CD8-positive, alpha-beta memory T cell (primary cell): ENCODE data around the gene PLRG1. TPM values are rescaled to one million over a fixed set of nuclear protein-coding genes. Genes with fewer than 3 reads are reported as not detected.

ENCODE experiments used
- CTCF ChIA-PET: fragments of 350-600 bp; sonication (Branson Sonifier 250); formaldehyde crosslinking; loops from one replicate; lab custom pipeline; 2021; ENCODE audit warnings: antibody characterized with exemption; lab: Charles Lee
- POLR2A ChIA-PET: fragments of 350-600 bp; sonication (Branson Sonifier 250); formaldehyde crosslinking; loops from one replicate; lab custom pipeline; 2021; ENCODE audit warnings: antibody characterized with exemption; lab: Charles Lee
- DNase-seq, 5 donors: peaks; one replicate each; pipeline versions ENCODE4 v3.0.0 to v3.0.0-alpha.2; 2020 to 2022; ENCODE audit warnings: mixed read lengths in 1 of 5
- H3K27ac ChIP-seq: one replicate; pipeline ENCODE4 v1.7.0; 2013; ENCODE audit warnings: low read depth, mild to moderate bottlenecking, low read length, moderate library complexity
- H3K27me3 ChIP-seq: 2 replicates; pipeline ENCODE4 v1.7.0; 2013; ENCODE audit warnings: low read length, mild to moderate bottlenecking; ENCODE audit not compliant: insufficient read depth, poor library complexity, severe bottlenecking
- H3K36me3 ChIP-seq: 2 replicates; pipeline ENCODE4 v1.7.0; 2013; ENCODE audit warnings: mild to moderate bottlenecking, low read length, moderate library complexity; ENCODE audit not compliant: insufficient read depth
- H3K4me1 ChIP-seq: 2 replicates; pipeline ENCODE4 v1.7.0; 2013; ENCODE audit warnings: mild to moderate bottlenecking, low read length, moderate library complexity; ENCODE audit not compliant: insufficient read depth
- H3K4me3 ChIP-seq: 2 replicates; pipeline ENCODE4 v1.7.0; 2013; ENCODE audit warnings: mild to moderate bottlenecking, low read length
- H3K9me3 ChIP-seq: 2 replicates; pipeline ENCODE4 v1.7.0; 2013; ENCODE audit warnings: mild to moderate bottlenecking, low read length
- H3K27ac Mint-ChIP-seq, 8 donors: one replicate each; pipeline ENCODE4 v1.8.0; 2020 to 2021; ENCODE audit warnings: mixed read lengths in 8 of 8, mild to moderate bottlenecking in 6 of 8, inconsistent platforms in 3 of 8, moderate library complexity in 3 of 8
- H3K27me3 Mint-ChIP-seq, 2 donors: one replicate each; pipeline ENCODE4 v1.8.0; 2020 to 2021; ENCODE audit warnings: mixed read lengths in 2 of 2, mild to moderate bottlenecking in 1 of 2, moderate library complexity in 1 of 2
- H3K36me3 Mint-ChIP-seq, 3 donors: one replicate each; pipeline ENCODE4 v1.8.0; 2020 to 2021; ENCODE audit warnings: mixed read lengths in 3 of 3, inconsistent platforms in 1 of 3, mild to moderate bottlenecking in 1 of 3
- H3K4me1 Mint-ChIP-seq, 3 donors: one replicate each; pipeline ENCODE4 v1.8.0; 2020 to 2021; ENCODE audit warnings: mixed read lengths in 3 of 3, inconsistent platforms in 1 of 3, mild to moderate bottlenecking in 1 of 3
- H3K4me3 Mint-ChIP-seq, 7 donors: one replicate each; pipeline ENCODE4 v1.8.0; 2020 to 2021; ENCODE audit warnings: mixed read lengths in 7 of 7, mild to moderate bottlenecking in 6 of 7, moderate library complexity in 4 of 7, inconsistent platforms in 2 of 7
- H3K9me3 Mint-ChIP-seq, 5 donors: one replicate each; pipeline ENCODE4 v1.8.0; 2020 to 2022; ENCODE audit warnings: mixed read lengths in 5 of 5, mild to moderate bottlenecking in 3 of 5, moderate library complexity in 2 of 5, inconsistent platforms in 1 of 5
- polyA plus RNA-seq: library from polyadenylated mRNA; unstranded; fragments of 300-500 nt; fragmentation: Illumina TruSeq; gene quantifications from one replicate; pipeline ENCODE4 v1.2.3, GENCODE V29; 2021
- total RNA-seq, 2 experiments: library from RNA; stranded (reverse); gene quantifications; one replicate each; pipeline ENCODE4 v1.2.3, GENCODE V29; 2021

The PLRG1 gene
- total and polyA plus RNA-seq, 3 experiments from 2014 or later: 79.6 to 139 (median 136) TPM

GRCh38 chr4:154583230-154583629, 33.0 kb upstream of the PLRG1 start:
- Histone ChIP-seq H3K4me3 (no peak overlapping the region), H3K36me3 (no peaks in the 10 kb centered on the region), H3K27me3 (no peaks in the 10 kb centered on the region), H3K4me1 (no peaks in the 10 kb centered on the region), H3K9me3 (no peaks in the 10 kb centered on the region), H3K27ac (no peak overlapping the region)
- ChIA-PET POLR2A (no interaction called here), CTCF (no interaction called here)
- Mint-ChIP-seq H3K27me3 (peaks cover 13 to 19% of the 10 kb centered on the region in 2 donors), H3K27ac (no peak overlapping the region), H3K36me3 (no peaks in the 10 kb centered on the region), H3K4me1 (no peaks in the 10 kb centered on the region), H3K4me3 (no peak overlapping the region), H3K9me3 (no peaks in the 10 kb centered on the region)
- no peak for DNase-seq

- ChIA-PET CTCF (no interaction called here), POLR2A (no interaction called here)
- DNase-seq: no peak
- Histone ChIP-seq H3K36me3 (no peaks in the 10 kb centered on the region), H3K27ac (no peak overlapping the region), H3K4me3 (no peak overlapping the region), H3K4me1 (no peaks in the 10 kb centered on the region), H3K27me3 (no peaks in the 10 kb centered on the region), H3K9me3 (no peaks in the 10 kb centered on the region)
- no peak overlapping the region for H3K4me3 Mint-ChIP-seq
- peaks cover 13 to 20% of the 10 kb centered on the region in 2 donors for H3K27me3 Mint-ChIP-seq
- no peaks in the 10 kb centered on the region for H3K9me3 Mint-ChIP-seq
- H3K27ac Mint-ChIP-seq: no peak overlapping the region
- no peaks in the 10 kb centered on the region for H3K36me3 Mint-ChIP-seq
- no peaks in the 10 kb centered on the region for H3K4me1 Mint-ChIP-seq
Observed at GRCh38 chr4:154582723-154583122, 32.5 kb upstream of the PLRG1 start.

DNA sequence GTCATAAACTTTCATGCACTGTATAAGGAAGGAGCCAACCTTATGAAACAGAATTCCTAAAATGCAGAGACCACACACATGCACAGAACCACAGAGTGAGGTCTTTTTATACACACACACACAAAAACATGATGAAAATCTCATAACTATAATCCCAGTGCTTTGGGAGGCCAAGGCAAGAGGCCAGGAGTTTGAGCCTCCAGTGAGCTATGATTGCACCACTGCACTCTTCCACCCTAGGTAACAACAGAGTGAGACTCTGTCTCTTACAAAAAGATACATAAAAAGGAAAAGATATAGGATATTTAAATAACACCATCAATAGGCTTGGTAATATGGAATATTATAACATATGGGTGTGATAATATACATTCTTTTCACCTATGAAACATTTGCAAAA, 29.7 kb upstream of the PLRG1 start:
- peaks cover 10 to 30% of the 10 kb centered on the region in 2 donors for H3K27me3 Mint-ChIP-seq
- no peaks in the 10 kb centered on the region for H3K36me3 ChIP-seq
- no peaks in the 10 kb centered on the region for H3K27me3 ChIP-seq
- H3K27ac Mint-ChIP-seq: no peak overlapping the region
- no peaks in the 10 kb centered on the region for H3K4me1 Mint-ChIP-seq
- no peaks in the 10 kb centered on the region for H3K4me1 ChIP-seq
- H3K36me3 Mint-ChIP-seq: no peaks in the 10 kb centered on the region
- POLR2A ChIA-PET: no interaction called here
- DNase-seq: no peak
- H3K4me3 ChIP-seq: no peak overlapping the region
- CTCF ChIA-PET: interaction anchor here (1.3 kb wide), 1 partner anchor 26 kb away, joined by 3 read pairs; no protein-coding TSS in a partner anchor
- H3K27ac ChIP-seq: no peak overlapping the region
- no peaks in the 10 kb centered on the region for H3K9me3 Mint-ChIP-seq
- H3K9me3 ChIP-seq: no peaks in the 10 kb centered on the region
- no peak overlapping the region for H3K4me3 Mint-ChIP-seq

DNA sequence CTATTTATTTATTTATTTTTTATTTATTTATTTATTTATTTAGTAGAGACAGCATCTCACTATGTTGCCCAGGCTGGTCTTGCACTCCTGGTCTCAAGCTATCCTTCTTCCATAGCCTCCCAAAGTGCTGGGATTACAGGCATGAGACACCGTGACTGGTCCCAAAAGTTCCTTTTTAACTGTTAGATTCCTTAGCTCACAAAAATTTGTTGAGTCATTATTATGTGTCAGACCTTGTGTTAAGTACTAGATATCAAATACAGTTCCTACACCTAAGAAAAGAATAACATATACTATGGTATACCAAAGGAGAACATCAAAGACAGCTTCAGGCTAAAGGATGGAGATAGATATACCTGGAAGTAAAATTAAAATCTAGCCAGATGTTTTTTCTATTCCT, 28.7 kb upstream of the PLRG1 start:
- no peak overlapping the region for H3K27ac Mint-ChIP-seq
- no peaks in the 10 kb centered on the region for H3K27me3 ChIP-seq
- H3K36me3 Mint-ChIP-seq: no peaks in the 10 kb centered on the region
- no peaks in the 10 kb centered on the region for H3K4me1 Mint-ChIP-seq
- no peak overlapping the region for H3K27ac ChIP-seq
- peaks cover 10 to 32% of the 10 kb centered on the region in 2 donors for H3K27me3 Mint-ChIP-seq
- no peak for DNase-seq
- CTCF ChIA-PET: no interaction called here
- H3K4me3 ChIP-seq: no peak overlapping the region
- POLR2A ChIA-PET: no interaction called here
- H3K36me3 ChIP-seq: no peaks in the 10 kb centered on the region
- H3K4me1 ChIP-seq: no peaks in the 10 kb centered on the region
- no peaks in the 10 kb centered on the region for H3K9me3 ChIP-seq
- H3K9me3 Mint-ChIP-seq: no peaks in the 10 kb centered on the region
- H3K4me3 Mint-ChIP-seq: no peak overlapping the region

- H3K9me3 ChIP-seq: no peaks in the 10 kb centered on the region
- Mint-ChIP-seq H3K4me3 (no peak overlapping the region), H3K27me3 (peaks cover 10 to 32% of the 10 kb centered on the region in 2 donors), H3K4me1 (no peaks in the 10 kb centered on the region), H3K9me3 (no peaks in the 10 kb centered on the region), H3K36me3 (no peaks in the 10 kb centered on the region), H3K27ac (no peak overlapping the region)
- no peaks in the 10 kb centered on the region for H3K4me1 ChIP-seq
- no peaks in the 10 kb centered on the region for H3K27me3 ChIP-seq
- no peak overlapping the region for H3K27ac ChIP-seq
- H3K4me3 ChIP-seq: no peak overlapping the region
- H3K36me3 ChIP-seq: no peaks in the 10 kb centered on the region
- ChIA-PET POLR2A (no interaction called here), CTCF (no interaction called here)
- no peak for DNase-seq
Observed at GRCh38 chr4:154577324-154577723, 27.1 kb upstream of the PLRG1 start.

GRCh38 chr4:154574311-154574710, 24.1 kb upstream of the PLRG1 start:
- H3K36me3 Mint-ChIP-seq: no peaks in the 10 kb centered on the region
- Histone ChIP-seq H3K36me3 (no peaks in the 10 kb centered on the region), H3K9me3 (no peaks in the 10 kb centered on the region), H3K4me3 (no peak overlapping the region), H3K27ac (no peak overlapping the region), H3K27me3 (no peaks in the 10 kb centered on the region), H3K4me1 (no peaks in the 10 kb centered on the region)
- peak overlapping the region in 1 of 7 donors; percentile 68 for H3K4me3 Mint-ChIP-seq
- H3K9me3 Mint-ChIP-seq: no peaks in the 10 kb centered on the region
- H3K27ac Mint-ChIP-seq: no peak overlapping the region
- H3K27me3 Mint-ChIP-seq: peaks cover 14 to 50% of the 10 kb centered on the region in 2 donors
- no peaks in the 10 kb centered on the region for H3K4me1 Mint-ChIP-seq
- no peak for DNase-seq
- ChIA-PET POLR2A (no interaction called here), CTCF (no interaction called here)

DNA sequence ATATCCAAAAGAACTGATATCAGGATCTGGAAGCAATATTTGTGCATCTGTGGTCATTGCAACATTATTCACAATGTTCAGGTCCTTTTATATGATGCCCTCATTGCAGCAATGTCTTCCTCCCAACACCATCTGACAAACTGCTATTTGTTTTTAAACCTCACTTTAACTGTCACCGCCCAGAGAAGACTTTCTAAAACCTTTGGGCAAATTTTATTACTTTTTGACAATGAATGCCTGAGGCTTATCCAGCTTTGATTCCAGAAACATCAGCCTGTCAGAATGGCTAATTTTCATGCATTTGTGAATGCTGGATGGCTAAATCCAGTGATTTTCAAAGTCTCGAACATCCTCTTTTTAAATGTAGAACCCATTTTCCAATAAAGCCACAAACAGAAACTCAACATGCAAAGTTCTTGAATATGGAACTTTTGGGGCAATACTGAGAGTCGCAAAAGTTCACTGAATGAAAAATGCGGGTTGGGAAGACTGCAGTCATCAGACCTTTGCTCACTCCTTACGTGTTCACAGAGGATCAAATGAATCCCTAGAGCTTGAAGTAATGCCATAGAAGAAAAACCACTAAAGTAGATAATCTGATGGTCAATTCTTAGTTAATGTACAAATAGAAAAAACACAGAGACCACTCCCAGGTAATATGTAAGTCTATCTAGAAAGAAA, 23.1 kb upstream of the PLRG1 start:
- Mint-ChIP-seq H3K4me1 (no peaks in the 10 kb centered on the region), H3K27me3 (peaks cover 13 to 45% of the 10 kb centered on the region in 2 donors), H3K4me3 (no peak overlapping the region), H3K9me3 (no peaks in the 10 kb centered on the region), H3K27ac (no peak overlapping the region), H3K36me3 (no peaks in the 10 kb centered on the region)
- Histone ChIP-seq H3K27ac (no peak overlapping the region), H3K36me3 (no peaks in the 10 kb centered on the region), H3K4me3 (no peak overlapping the region), H3K4me1 (no peaks in the 10 kb centered on the region), H3K9me3 (no peaks in the 10 kb centered on the region), H3K27me3 (no peaks in the 10 kb centered on the region)
- DNase-seq: no peak
- POLR2A ChIA-PET: no interaction called here
- CTCF ChIA-PET: no interaction called here

DNA sequence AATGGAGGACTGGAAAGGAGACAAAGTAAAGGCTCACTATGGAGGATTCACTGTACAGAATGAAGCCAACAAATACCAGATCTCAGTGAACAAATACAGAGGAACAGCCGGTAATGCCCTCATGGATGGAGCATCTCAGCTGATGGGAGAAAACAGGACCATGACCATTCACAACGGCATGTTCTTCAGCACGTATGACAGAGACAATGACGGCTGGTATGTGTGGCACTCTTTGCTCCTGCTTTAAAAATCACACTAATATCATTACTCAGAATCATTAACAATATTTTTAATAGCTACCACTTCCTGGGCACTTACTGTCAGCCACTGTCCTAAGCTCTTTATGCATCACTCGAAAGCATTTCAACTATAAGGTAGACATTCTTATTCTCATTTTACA, 19.4 kb upstream of the PLRG1 start:
- Mint-ChIP-seq H3K27me3 (peaks cover 8 to 29% of the 10 kb centered on the region in 2 donors), H3K4me3 (no peak overlapping the region), H3K9me3 (no peaks in the 10 kb centered on the region), H3K4me1 (no peaks in the 10 kb centered on the region), H3K27ac (no peak overlapping the region), H3K36me3 (no peaks in the 10 kb centered on the region)
- Histone ChIP-seq H3K9me3 (no peaks in the 10 kb centered on the region), H3K36me3 (no peaks in the 10 kb centered on the region), H3K27ac (no peak overlapping the region), H3K4me3 (no peak overlapping the region), H3K4me1 (no peaks in the 10 kb centered on the region), H3K27me3 (no peaks in the 10 kb centered on the region)
- no peak for DNase-seq
- POLR2A ChIA-PET: no interaction called here
- CTCF ChIA-PET: no interaction called here
